ENCODE measurements around the gene CRTAC1. TPM values are rescaled to one million over a fixed set of nuclear protein-coding genes. Genes with fewer than 3 reads are reported as not detected.
A peak's percentile ranks its signal among the peaks of the same experiment; 100 is the strongest.

Gene CRTAC1
- polyA plus RNA-seq, 1 donor (not counting 4 experiments of a cell fraction or from before 2014, with no cell fraction given): not detected

- FAIRE-seq: no peak
- Histone ChIP-seq H3K4me3 (ENCODE audit: control insufficient read depth in 2 of 3, extremely low read depth in 1 of 3, insufficient read depth in 2 of 3, low read depth in 1 of 3, low read length in 3 of 3) (no peak overlapping the region), H3K27me3 (ENCODE audit: control insufficient read depth, extremely low read depth, insufficient read depth, low read length) (peaks cover 4% of the 10 kb centered on the region), H3K79me2 (ENCODE audit: control insufficient read depth, insufficient read depth, low read length) (no peaks in the 10 kb centered on the region), H3K4me1 (ENCODE audit: control insufficient read depth, extremely low read depth, insufficient read depth, low read length) (peaks cover 20% of the 10 kb centered on the region), H3K9ac (ENCODE audit: control insufficient read depth, extremely low read depth, insufficient read depth, low read length) (no peak overlapping the region), H3K27ac (ENCODE audit: control insufficient read depth, insufficient read depth, low read length) (no peak overlapping the region), H3K9me3 (ENCODE audit: control insufficient read depth, low read depth, low read length) (no peaks in the 10 kb centered on the region), H3K4me2 (ENCODE audit: control insufficient read depth, extremely low read depth, insufficient read depth, low read depth, low read length) (no peak overlapping the region), H3K36me3 (ENCODE audit: control insufficient read depth in 2 of 2, extremely low read depth in 1 of 2, insufficient read depth in 2 of 2, low read length in 2 of 2) (no peaks in the 10 kb centered on the region), H4K20me1 (ENCODE audit: control insufficient read depth, extremely low read depth, insufficient read depth, low read length) (no peaks in the 10 kb centered on the region), H2AFZ (ENCODE audit: control insufficient read depth, low read length) (no peak overlapping the region), H3K9me1 (ENCODE audit: control insufficient read depth, extremely low read depth, insufficient read depth, low read length) (no peaks in the 10 kb centered on the region)
- dilution Hi-C loops (cut with MboI; ENCODE audit: extremely low pct_ligation_motif_present, low sequenced_read_pairs): no loop called here
- DNase-seq (ENCODE audit: low read depth, low spot score): no peak
- TF ChIP-seq CTCF (optimal IDR thresholded peaks at IDR 0.05 in 1 of 3, IDR thresholded peaks at IDR 0.05 in 1 of 3, conservative IDR thresholded peaks at IDR 0.05 in 1 of 3; ENCODE audit: extremely low read depth in 1 of 3, insufficient read depth in 2 of 3, low read length in 3 of 3): no peak
- no peak for TF ChIP-seq EZH2 (IDR thresholded peaks at IDR 0.05; ENCODE audit: low read length)
Measured at GRCh38 chr10:97891497-97892167, 138.8 kb downstream of the CRTAC1 start.

- Histone ChIP-seq H3K27ac (ENCODE audit: control insufficient read depth, insufficient read depth, low read length) (peak overlapping the region; percentile 74), H3K36me3 (ENCODE audit: control insufficient read depth in 2 of 2, extremely low read depth in 1 of 2, insufficient read depth in 2 of 2, low read length in 2 of 2) (no peaks in the 10 kb centered on the region), H3K9ac (ENCODE audit: control insufficient read depth, extremely low read depth, insufficient read depth, low read length) (peak overlapping the region; percentile 60), H3K4me1 (ENCODE audit: control insufficient read depth, extremely low read depth, insufficient read depth, low read length) (peaks cover 20% of the 10 kb centered on the region), H3K27me3 (ENCODE audit: control insufficient read depth, extremely low read depth, insufficient read depth, low read length) (no peaks in the 10 kb centered on the region), H4K20me1 (ENCODE audit: control insufficient read depth, extremely low read depth, insufficient read depth, low read length) (no peaks in the 10 kb centered on the region), H3K9me3 (ENCODE audit: control insufficient read depth, low read depth, low read length) (no peaks in the 10 kb centered on the region), H3K4me3 (ENCODE audit: control insufficient read depth in 2 of 3, extremely low read depth in 1 of 3, insufficient read depth in 2 of 3, low read depth in 1 of 3, low read length in 3 of 3) (peak overlapping the region in 1 of 3 experiments; percentile 11), H3K79me2 (ENCODE audit: control insufficient read depth, insufficient read depth, low read length) (no peaks in the 10 kb centered on the region), H2AFZ (ENCODE audit: control insufficient read depth, low read length) (peak overlapping the region; percentile 84), H3K4me2 (ENCODE audit: control insufficient read depth, extremely low read depth, insufficient read depth, low read depth, low read length) (peak overlapping the region; percentile 33), H3K9me1 (ENCODE audit: control insufficient read depth, extremely low read depth, insufficient read depth, low read length) (no peaks in the 10 kb centered on the region)
- FAIRE-seq: peak; percentile 99
- dilution Hi-C loops (cut with MboI; ENCODE audit: extremely low pct_ligation_motif_present, low sequenced_read_pairs): no loop called here
- peak; percentile 100 for DNase-seq (ENCODE audit: low read depth, low spot score)
- TF ChIP-seq EZH2 (IDR thresholded peaks at IDR 0.05; ENCODE audit: low read length) (no peak), CTCF (optimal IDR thresholded peaks at IDR 0.05 in 1 of 3, IDR thresholded peaks at IDR 0.05 in 1 of 3, conservative IDR thresholded peaks at IDR 0.05 in 1 of 3; ENCODE audit: extremely low read depth in 1 of 3, insufficient read depth in 2 of 3, low read length in 3 of 3) (no peak)
Measured at GRCh38 chr10:97889461-97890265, 140.8 kb downstream of the CRTAC1 start.

Measured in keratinocyte (primary cell).